GM12878 (cell line): ENCODE data around the gene EFTUD2.

ENCODE experiments used
- CBX5 ChIP-seq: sonication (generic); IDR thresholded peaks from 2 replicates; pipeline ENCODE4 v1.6.1; 2016; ENCODE audit warnings: low read depth, moderate library complexity, mild to moderate bottlenecking, inconsistent platforms
- EP300 ChIP-seq, 2 experiments: fragments of 150-350 bp in 1 of 2; IDR thresholded peaks; 2 replicates each; pipeline ENCODE4 v1.6.1; 2011 to 2012; ENCODE audit warnings: low read depth in 2 of 2, low read length in 2 of 2, borderline replicate concordance in 1 of 2, improper control_type of control experiment in 1 of 2, inconsistent platforms in 1 of 2; ENCODE audit not compliant: control insufficient read depth in 1 of 2
- KDM1A ChIP-seq: fragments of 200-600 bp; sonication (generic); IDR thresholded peaks from 2 replicates; pipeline ENCODE4 v1.6.1; 2016; ENCODE audit warnings: borderline replicate concordance
- POLR2AphosphoS5 ChIP-seq: IDR thresholded peaks from 2 replicates; pipeline ENCODE4 v1.6.1; 2011; ENCODE audit warnings: mild to moderate bottlenecking, low read length, inconsistent platforms
- RCOR1 ChIP-seq: conservative IDR thresholded peaks from 2 replicates; pipeline ENCODE4 v1.6.1; 2012; ENCODE audit warnings: low read depth, low read length, improper control_type of control experiment
- SRF ChIP-seq, 2 experiments: IDR thresholded peaks; 2 replicates each; pipeline ENCODE4 v1.6.1; 2011; ENCODE audit warnings: low read depth in 2 of 2, low read length in 2 of 2, mild to moderate bottlenecking in 1 of 2, moderate library complexity in 1 of 2
- TAF1 ChIP-seq: IDR thresholded peaks from 2 replicates; pipeline ENCODE4 v1.6.1; 2011; ENCODE audit warnings: mild to moderate bottlenecking, low read depth, low read length, borderline replicate concordance

GRCh38 chr17:44872131-44872768, 27.0 kb downstream of the EFTUD2 start:
- no peak for TF ChIP-seq EP300 (IDR thresholded peaks at IDR 0.05; ENCODE audit: borderline replicate concordance in 1 of 2, control insufficient read depth in 1 of 2, low read depth in 2 of 2, low read length in 2 of 2)
- no peak for TF ChIP-seq RCOR1
- TF ChIP-seq CBX5, result no peak
- no peak for TF ChIP-seq SRF (IDR thresholded peaks at IDR 0.05; ENCODE audit: low read depth in 2 of 2, low read length in 2 of 2)
- TF ChIP-seq TAF1, result no peak
- no peak for TF ChIP-seq POLR2AphosphoS5
- no peak for TF ChIP-seq KDM1A
